GM21529 (cell line): ENCODE data around the gene HOXB9.

Source experiments
- ATAC-seq: cut with Tn5 transposase; IDR thresholded peaks from one replicate; pipeline ENCODE4 v1.9.1; 2021; ENCODE audit not compliant: unreplicated experiment

Gene HOXB9

DNA sequence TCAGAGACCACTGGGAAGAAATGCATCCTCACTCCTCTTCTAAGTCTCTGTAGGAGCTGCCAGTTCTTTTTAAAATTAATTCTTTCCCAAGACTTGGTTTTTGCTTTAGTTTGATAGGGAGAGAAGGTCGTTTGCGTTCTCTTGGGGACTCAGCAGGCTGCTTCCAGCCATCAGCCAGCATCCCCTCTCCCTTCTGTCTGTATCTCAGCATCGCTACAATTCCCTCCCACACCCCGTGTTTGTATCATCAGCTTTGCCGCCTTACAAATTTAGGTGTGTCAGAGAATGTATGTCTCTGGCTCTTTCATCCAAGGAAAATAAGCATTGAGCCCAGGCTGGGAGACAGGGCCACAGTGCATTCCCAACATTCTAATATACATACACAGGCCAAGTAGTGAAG, 26.8 kb downstream of the HOXB9 start:
- no peak for ATAC-seq

DNA sequence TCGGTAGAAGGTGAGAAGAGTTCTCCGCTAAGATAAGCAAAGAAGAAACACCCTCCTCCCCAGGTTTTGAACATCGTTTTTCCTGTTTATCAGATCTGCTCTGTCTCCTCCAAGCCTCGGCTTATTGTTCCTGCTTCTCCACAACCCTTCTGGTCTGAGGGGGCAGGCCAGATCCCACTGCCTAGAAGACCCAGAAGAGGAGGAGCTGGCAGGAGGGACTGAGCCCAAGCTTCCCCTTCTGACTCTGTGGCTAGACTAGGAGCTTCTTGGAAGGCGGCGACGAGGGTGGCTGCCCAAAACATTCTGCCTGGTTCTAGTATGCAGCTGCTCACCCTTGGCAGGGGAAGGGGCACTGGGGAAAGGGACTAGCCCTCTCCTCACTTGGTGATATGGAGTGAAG, 27.4 kb downstream of the HOXB9 start:
- no peak for ATAC-seq

DNA sequence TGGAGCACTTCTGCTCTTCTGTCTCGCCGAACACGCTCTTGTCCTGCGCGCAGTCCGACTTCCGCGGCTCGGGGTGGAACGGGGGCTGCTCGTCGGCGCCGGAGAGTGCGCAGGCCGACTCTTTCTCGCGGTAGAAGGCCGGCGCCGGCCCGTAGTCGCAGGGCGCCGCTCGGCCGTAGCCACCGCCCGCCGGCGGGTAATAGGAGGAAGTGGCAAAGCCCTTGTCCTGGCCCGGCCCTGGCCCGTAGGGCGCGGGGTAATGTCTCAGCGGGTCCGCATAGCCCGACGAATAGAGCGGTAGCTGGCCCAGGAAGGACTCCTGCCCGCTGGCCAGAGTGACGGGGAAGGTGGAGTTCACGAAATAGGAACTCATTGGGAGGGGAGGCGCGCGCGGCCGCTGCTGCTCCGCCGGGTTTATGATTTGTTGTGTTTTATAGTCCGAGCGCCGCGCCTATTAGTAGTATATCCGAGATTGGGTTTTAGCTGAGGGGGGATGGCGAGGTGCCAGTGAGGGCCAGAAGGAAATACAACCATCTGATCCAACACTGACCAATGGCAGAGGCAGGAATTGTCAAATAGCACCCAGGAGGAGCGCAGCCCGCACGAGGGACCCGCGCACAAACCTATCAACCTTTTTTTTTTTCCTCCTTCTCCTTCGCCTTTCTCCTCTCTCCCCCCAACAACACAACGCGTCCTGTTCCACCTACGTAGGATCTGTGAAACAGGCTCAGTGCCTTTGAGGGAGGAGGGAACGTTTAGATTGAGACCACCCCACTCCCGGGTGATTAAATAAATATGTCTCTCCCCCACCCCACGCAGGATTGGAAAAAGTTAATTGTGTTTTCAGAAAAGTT, 28.2 kb downstream of the HOXB9 start:
- no peak for ATAC-seq

DNA sequence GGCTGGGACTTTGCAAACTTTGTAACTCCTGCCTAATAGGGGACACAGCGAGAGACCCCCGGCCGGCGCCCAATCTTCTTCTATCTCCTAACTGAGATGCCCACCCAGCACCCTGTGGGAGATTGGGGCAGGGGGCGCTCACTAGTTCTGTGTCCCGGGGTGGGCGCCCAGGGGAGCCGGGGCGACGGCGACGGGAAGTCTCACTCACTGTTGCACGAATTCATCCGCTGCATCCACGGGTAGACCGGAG, 28.7 kb downstream of the HOXB9 start:
- no peak for ATAC-seq

DNA sequence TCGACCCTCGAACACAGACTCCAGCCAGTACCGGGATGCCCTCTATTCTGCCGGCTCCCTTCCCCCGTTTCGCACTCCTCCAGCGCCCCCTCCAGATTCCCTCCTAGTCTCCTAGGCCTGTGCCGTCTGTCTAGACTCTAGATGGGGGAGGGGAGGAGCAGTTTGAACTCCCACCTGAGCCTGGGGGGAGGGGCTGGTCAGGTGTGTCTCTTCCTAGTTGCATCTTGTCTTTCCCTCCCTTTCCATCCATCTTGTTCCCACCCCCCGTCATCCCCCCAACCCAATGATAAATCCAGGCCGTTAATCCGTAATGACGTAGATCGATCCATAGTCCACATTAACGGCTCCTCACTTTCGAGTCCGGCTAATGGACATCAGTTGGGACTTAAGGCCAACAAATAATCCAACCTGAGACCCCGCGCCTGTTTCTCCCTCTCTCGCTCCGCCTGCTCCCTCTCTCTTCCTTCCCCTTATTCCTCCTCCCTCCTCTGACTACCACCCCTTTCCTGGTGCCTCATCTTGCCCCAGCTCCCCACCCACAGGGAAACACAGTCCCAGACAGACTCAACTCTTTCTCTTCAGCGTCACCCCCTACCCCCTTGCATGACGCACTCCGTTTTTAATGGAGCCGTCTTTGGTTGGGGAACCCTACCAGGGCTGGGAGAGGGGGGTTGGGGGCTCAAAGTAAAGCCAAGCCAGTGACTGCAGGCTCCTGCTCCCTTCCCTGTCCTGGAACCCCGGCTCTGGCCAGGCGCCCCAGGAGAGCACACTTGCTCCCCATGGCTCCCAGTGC, 29.2 kb downstream of the HOXB9 start:
- no peak for ATAC-seq

DNA sequence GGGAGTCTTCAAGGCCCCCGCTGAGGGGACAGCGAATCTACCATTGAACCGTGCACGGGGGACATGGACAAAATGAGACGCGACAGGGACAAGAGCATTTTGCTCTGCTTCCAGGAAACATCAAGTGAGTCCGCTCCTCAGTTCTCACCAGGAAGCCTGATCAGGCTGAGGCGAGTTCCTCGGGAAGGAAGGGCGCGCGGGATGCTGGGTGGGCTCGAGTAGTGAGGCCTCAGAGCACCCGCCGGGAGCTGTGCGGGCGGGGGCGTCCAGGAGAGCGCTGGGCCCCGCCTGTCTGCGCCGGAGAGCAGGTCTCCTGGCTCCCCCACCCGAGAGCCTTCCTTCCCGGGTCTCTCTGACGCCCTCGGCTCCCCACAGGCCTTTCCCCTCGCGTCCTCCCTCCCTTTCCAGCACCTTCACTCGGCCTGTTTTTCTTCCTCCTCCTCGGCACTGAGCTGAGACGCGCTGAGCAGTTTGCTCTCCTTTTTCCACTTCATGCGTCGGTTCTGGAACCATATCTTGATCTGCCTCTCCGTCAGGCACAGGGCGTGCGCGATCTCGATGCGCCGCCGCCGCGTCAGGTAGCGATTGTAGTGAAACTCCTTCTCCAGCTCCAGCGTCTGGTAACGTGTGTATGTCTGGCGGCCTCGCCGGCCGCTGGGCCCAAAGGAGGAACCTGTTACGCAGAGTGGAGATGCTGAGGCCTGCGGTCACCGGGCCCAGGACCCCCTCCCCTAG, 30.0 kb downstream of the HOXB9 start:
- ATAC-seq = no peak

DNA sequence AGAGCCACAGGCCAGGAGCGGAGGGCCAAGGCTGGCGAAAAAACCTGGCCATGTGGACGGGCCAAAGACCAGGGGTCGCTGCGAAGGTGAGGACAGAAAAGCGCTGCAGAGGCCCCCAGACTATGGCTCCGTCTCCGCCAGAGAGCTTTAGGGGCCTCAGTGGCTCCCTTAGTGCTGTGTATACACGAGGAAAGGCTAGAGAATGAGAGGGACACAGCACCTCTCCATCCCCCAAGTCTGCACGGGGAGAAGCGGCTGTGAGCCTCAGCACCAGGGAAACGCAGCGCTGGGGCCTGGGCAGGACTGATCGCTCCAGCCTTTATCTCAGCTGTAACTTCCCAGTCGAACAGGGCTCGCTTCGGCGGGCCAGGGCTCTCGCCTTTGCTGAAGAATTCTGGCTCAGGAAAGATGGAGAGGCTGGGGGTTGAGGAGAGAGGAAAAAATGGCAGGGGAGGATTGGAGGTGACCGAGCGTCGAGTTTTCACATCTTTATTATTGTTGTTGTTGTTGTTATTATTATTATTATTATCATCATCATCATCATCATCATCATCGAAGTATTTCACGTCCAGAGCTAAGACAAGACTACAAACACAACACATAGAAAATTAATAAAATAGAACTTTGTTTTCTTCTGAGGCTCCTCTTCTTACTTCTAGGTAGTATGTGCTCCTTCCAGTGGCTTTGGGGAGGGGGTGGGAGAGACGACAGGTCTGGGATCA, 30.7 kb downstream of the HOXB9 start:
- ATAC-seq = no peak

DNA sequence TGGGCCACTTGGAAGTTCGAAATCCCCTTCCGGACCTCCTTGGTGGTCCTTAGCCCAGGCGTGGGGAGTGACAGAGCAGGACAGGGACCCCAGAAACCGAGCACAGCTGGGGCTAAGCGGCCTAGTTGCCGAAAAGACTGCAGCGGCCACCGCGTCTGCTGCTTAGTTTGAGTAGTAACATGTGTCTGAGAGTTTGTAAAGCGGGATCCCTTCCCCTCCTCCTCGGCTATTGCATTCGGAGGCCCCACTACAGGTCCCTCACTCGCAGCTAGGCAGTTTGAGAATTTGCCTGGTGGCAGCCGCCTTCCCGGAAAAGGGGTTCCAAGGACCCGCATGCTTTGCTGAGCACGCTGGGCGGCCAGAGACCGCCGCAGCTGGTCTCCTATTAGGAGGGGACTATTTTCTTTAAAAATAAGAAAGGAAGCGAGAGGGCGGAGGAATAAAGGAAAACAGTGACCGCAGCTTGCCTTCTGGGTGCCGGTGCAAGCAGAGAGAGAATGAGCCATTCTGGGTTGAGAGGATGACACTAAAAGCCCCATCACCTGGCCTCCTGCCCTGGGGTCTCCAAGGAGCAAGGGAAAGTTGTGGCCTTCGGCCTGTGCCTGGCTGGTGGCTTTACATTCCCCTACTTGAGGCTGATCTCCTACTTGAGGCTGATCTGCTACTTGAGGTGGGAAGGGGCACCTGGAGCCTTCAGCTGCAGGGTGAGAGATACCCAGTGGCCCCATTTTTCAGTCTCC, 31.4 kb downstream of the HOXB9 start:
- no peak for ATAC-seq

DNA sequence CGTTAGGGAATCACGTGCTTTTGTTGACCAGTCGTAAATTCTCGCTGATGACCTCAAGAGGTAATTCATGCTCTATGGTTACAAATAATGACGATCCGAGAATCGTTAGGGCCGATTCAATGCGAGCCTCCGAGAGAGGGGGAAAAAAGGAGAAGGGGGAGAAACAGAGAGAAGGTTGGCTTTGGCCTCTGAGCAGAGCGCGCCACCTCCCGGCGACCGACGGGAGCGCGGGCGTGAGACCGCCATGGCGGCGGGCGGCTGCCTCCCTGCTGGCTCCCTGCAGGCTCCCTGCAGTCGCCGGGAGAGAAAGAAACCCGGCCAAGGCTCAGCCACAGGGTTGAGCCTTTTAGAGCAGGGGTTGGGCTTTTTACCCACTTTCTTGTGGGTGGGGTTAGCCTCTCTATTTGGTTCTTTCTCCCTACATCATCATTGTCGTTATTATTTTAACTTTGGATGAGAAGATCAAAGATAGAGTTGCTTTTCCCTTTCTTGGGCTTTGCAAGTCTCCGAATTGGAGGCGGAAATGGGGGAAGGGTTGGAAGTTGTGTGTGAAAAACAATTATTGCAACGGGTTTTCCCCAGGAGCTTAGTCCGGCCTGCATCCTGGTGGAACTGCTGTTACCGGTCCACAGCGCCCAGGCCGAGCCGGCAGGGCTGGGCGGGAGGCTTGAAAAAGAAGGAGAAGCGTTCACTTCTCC, 32.2 kb downstream of the HOXB9 start:
- no peak for ATAC-seq

DNA sequence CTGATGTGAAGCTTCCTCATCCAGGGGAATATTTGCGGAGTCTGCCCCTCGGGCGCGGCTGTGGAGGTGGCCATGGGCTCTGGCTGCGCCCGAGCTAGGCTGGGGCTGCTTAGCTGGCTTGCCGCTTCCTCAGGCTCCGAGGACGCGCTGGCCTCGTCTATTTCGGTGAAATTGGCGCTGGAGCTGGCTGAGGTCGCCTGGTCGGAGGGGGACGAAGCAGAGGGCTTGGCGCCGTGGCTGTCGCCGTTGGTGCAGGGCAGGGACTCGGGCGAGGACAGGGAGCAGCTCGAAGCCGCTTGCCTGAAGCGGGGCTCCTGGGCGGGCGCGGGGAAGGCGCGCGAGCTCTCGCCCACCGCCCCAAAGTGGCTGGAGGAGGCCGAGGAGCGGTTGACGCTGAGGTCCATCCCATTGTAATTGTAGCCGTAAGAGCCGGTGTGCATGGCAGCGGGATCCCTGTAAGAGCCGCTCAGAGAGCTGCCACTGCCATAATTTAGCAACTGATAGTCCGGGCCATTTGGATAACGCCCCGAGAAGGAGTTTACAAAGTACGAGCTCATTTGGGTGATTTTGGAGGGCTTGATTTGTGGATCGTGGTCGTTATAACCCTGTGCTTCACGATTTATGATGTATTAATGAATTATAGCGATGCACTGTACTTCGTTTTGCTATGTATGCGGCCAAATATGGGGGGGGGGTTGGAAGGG, 32.9 kb downstream of the HOXB9 start, which contains the start of gene HOXB5:
HOXB5 (minus strand) TSS at position 654 of the 704 bp plus-strand sequence; CDS start at position 557, 97 bp downstream.
- no peak for ATAC-seq

DNA sequence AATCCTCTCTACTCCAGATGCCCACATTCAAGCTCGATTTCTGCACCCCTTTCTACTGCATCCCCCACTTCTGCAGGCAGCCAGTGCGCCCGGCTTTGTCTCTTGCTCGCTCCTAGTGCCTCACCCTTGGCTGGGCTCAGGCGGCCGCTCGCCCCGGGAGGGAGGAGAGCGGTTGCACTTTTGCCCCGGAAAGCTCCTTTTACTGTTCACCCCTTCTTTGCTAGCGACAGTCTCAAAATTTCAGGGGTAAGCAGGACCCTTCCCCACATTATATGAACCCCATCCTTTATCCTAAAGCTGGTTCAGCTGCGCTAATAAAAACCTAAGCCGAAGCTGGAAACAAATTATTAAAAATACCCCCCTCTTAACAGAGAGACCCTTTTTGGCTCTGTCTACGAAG, 33.6 kb downstream of the HOXB9 start:
- no peak for ATAC-seq

DNA sequence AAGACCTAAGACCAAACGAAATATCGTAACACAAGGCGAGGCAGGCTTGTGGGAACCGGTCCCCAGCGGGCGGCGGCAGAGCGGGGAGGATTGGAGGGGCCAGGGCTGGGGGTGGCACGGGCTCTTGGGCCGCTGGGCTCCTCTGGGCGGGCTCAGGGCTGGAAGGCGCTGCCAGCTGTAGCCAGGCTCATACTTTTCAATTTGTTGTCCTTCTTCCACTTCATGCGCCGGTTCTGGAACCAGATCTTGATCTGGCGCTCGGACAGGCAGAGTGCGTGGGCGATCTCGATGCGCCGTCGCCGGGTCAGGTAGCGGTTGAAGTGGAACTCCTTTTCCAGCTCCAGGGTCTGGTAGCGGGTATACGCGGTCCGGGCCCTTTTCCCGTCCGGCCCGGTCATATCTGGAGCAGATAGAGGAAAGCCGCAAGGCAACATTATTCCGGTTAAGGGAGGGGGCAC, 34.1 kb downstream of the HOXB9 start:
- ATAC-seq = no peak

DNA sequence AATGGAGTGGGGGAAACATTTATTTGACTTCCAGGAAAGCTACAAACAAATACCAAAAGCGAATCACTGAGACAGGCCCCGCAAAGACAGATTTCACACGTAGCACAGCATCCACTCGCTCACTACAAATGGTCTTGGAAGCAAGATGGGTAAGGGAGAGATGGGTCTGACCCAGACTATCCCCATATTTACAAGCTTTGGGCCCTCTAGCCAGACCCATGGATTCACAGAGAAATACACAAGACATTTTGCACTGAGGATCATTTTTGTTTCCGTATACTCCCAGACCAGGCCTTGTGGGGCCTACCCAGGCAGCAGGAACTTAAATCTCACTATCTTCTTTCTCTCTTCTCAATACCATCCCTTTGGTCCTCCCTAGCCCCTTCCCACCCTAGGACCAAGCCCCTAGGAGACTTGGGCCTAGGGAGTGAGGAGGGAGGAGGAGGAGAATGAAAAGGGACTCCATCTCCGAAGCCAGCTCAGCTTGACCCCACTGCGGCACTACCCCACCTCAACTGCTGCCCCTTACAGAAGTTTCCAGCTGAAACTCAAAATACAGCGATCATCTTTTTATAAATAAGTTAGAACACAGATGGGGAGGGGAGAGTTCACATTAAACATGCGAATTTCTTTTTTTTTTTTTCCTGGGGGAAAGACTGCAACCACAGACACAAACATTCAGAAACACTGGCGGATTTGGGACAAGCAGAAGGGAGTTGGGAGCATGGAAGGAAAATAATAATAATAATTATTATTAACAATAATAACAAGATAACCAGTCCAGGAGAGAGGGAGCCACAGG, 34.7 kb downstream of the HOXB9 start:
- ATAC-seq = no peak

DNA sequence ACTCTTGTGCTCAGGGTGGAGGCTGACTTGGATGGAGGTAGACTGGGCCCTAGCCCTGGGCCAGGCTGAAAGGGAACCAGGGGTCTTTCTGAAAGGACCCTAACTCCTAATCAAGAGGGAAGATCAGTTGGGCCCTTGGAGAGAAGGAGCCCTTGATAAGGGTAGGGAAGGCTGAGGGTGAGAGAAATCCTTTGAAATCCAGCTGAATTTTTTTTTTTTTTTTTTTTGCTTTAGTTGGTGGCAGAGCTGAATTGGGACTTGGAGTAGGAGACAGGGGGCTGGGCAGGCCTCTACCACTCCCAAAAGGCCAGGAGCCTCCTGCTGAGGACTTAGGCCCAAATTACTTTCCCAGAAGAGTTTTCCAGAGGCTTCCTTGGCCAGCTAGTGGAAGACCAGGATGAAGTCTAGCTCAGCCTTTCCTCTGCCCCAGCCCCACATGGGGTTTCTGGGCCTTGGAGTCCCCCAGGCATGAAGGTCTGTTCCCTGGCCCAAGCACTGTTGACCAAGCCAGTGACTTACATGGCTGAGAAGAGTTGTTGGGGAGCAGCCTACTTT, 35.5 kb downstream of the HOXB9 start:
- ATAC-seq = no peak

DNA sequence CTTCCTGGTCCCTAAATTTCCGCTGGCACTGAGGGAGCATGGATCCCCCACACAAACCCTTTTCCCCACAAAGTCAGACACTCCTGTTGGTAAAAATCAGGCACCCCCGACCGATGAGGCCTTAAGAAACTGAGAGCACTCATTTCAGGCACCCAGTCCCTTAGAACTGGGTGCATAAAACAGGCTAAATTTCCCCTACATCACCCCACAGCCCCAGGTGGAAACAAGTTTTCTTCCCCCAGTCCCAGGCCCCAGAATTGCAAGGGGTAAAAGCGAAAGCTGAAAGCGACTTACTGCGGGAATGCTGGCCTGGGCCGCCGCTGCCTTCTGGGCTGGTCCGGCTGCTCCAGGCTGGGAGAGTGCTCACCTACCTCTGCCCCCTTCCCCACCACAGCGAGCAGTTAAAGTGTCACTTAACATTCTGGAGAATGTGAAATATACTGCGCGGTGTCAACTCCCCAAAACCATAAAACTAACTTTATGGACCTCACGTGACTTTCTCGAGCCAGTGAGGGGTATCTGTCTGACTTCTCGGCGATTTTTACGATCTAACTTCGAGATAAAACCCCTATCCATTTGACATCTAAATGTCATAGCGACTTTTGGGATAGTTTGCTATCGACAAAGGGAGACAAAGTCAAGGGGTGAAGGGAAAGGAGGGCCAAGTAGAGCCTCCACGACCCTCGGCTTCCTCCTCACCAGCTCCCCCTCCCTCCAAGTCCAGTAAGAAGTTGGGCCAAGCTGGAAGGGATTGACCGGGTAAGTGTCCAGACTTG, 36.1 kb downstream of the HOXB9 start, which contains the start of gene HOXB3:
HOXB3 (minus strand) TSS at position 411 of the 776 bp plus-strand sequence. CDS start 37,767 bp downstream, outside the sequence.
- ATAC-seq = no peak

DNA sequence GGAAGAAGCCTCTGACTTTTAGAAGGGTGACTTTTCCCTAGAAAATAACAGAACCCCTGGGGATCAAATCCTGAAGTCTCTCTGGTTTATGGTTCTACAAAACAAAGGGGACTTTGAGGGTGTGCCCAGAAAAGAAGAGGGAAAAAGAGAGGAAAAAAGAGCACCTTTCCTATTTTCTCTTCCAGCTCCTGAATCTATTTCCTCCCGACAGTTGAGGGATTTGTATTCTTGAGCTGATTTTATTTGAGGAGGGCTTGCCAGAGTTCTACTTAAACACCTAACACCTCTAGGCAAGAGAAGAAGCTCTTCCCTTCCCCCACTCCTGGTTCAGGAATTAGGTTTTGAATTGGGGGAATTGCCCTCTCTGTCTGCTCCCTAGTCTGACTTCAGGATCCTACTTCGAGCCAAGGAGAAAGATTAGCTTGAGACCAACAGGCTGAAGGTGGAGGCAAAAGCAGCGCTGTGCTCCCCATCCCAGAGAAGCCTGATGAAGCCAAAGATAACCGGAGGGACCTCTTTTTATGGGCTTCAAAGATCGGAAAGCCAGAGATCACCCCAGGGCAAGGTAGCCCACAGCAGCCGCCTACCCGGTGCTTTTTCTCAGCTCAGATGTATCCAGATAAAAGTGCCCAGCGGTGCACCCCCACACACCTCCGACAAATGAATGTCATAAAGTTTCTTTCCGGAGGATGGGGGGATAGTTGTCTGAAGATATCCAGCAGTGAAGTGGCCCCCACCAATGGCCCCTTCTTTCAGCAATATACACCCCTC, 36.9 kb downstream of the HOXB9 start:
- ATAC-seq = no peak
